HG02870 (cell line): ENCODE data around the gene TMEM259.

Experiments used
- ATAC-seq: cut with Tn5 transposase; IDR thresholded peaks from one replicate; pipeline ENCODE4 v1.9.1; 2021; ENCODE audit warnings: mild to moderate bottlenecking, moderate library complexity; ENCODE audit not compliant: unreplicated experiment

The TMEM259 gene

GRCh38 chr19:1017906-1018305 is 3.0 kb downstream of the TMEM259 start:
- ATAC-seq = no peak

- no peak for ATAC-seq
These were observed 3.6 kb downstream of the TMEM259 start for GRCh38 chr19:1017115-1017905.

- ATAC-seq = no peak
These were observed 4.2 kb downstream of the TMEM259 start for GRCh38 chr19:1016647-1017114.

GRCh38 chr19:1015782-1016646 is 4.9 kb downstream of the TMEM259 start:
- no peak for ATAC-seq

- ATAC-seq = no peak
These were observed 5.7 kb downstream of the TMEM259 start for GRCh38 chr19:1015061-1015781.

- no peak for ATAC-seq
These were observed 6.5 kb downstream of the TMEM259 start for GRCh38 chr19:1014161-1015060.

GRCh38 chr19:1013218-1013617 is 7.7 kb downstream of the TMEM259 start:
- ATAC-seq = no peak

- no peak for ATAC-seq
These were observed 8.6 kb downstream of the TMEM259 start for GRCh38 chr19:1012334-1012733.

GRCh38 chr19:1011831-1012333 is 9.0 kb downstream of the TMEM259 start:
- no peak for ATAC-seq

- no peak for ATAC-seq
These were observed 10.1 kb downstream of the TMEM259 start for GRCh38 chr19:1010586-1011510.

- no peak for ATAC-seq
These were observed 10.9 kb downstream of the TMEM259 start for GRCh38 chr19:1009981-1010538.

GRCh38 chr19:1009041-1009980 is 11.6 kb downstream of the TMEM259 start:
- no peak for ATAC-seq

- no peak for ATAC-seq
These were observed 12.5 kb downstream of the TMEM259 start for GRCh38 chr19:1008268-1009040.

- no peak for ATAC-seq
These were observed 13.3 kb downstream of the TMEM259 start for GRCh38 chr19:1007399-1008251.

- ATAC-seq = no peak
These were observed 14.1 kb downstream of the TMEM259 start for GRCh38 chr19:1006711-1007398.
